Measurements from ENCODE around the gene HELZ. TPM values are rescaled to one million over a fixed set of nuclear protein-coding genes. Genes with fewer than 3 reads are reported as not detected.

Gene HELZ
- total and polyA plus RNA-seq, 9 donors: 8.4 to 72.8 (median 55.5) TPM

DNA sequence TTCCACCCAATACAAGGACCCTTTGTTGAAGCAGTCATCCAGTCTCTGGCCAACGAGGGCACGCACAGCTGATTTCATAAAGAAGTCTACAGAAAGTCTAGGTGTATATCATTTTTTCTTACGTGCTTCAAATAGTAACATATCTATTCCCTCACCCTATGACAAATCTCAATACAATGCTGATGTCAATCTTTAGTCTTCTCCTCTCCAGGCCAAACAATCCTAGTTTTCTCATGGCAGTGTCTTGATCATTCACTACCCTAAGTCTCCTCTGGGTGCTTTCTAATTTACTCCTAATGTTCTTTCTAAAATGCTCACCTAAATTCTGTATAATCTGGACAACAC is 108.0 kb downstream of the HELZ start:
- Histone ChIP-seq H3K9me3 (no peaks in the 10 kb centered on the region), H3K36me3 (no peaks in the 10 kb centered on the region), H3K27me3 (no peaks in the 10 kb centered on the region), H3K27ac (no peak overlapping the region), H3K4me1 (ENCODE audit: insufficient read depth) (no peaks in the 10 kb centered on the region), H3K4me3 (no peak overlapping the region)
- WGBS, 3 donors: 95 to 97% (median 97%) methylated on average over 3 of the region's 3 CpGs
- TF ChIP-seq POLR2A (IDR thresholded peaks at IDR 0.05) (no peak), EP300 (IDR thresholded peaks at IDR 0.05) (no peak)
- TF ChIP-seq, protein P1, sequence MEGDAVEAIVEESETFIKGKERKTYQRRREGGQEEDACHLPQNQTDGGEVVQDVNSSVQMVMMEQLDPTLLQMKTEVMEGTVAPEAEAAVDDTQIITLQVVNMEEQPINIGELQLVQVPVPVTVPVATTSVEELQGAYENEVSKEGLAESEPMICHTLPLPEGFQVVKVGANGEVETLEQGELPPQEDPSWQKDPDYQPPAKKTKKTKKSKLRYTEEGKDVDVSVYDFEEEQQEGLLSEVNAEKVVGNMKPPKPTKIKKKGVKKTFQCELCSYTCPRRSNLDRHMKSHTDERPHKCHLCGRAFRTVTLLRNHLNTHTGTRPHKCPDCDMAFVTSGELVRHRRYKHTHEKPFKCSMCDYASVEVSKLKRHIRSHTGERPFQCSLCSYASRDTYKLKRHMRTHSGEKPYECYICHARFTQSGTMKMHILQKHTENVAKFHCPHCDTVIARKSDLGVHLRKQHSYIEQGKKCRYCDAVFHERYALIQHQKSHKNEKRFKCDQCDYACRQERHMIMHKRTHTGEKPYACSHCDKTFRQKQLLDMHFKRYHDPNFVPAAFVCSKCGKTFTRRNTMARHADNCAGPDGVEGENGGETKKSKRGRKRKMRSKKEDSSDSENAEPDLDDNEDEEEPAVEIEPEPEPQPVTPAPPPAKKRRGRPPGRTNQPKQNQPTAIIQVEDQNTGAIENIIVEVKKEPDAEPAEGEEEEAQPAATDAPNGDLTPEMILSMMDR (IDR thresholded peaks at IDR 0.05): no peak
- intact Hi-C loops (cut with DNase I): no loop called here
- no peak for DNase-seq

DNA sequence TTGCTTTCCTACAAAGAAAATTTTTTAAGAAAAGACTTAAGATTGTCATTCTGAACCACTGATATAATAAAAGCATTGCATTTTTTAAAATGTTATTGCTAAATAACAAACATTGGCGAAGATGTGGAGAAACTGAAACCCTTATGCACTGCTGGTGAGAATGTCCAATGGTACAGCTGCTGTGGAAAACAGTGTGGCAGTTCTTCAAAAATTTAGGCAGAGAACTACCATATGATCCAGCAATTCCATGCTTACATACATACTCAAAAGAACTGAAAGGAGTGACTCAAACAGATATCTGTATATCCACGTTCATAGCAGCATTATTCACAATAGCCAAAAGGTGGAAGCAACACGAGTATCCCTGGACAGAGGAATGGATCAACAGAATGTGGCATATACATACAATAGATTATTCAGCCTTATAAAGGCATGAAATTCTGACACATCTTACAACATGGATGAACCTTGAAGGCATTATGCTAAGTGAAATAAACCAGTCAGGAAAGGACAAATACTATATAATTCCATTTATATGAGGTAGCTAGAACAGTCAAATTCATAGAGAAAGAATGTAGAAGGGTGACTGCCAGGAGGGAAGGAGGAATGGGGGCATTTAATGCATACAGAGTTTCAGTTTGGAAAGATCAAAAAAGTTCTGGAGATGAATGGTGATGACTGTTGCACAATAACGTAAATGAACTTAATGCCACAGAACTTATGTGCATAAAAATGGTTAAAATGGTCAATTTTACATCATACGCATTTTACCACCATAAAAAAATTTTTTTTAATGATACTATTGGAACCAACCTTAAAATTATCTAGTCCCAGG is 108.6 kb downstream of the HELZ start:
- no peak overlapping the region for H3K27ac ChIP-seq
- intact Hi-C loops (cut with DNase I): no loop called here
- no peak for DNase-seq
- no peak overlapping the region for H3K4me3 ChIP-seq
- no peaks in the 10 kb centered on the region for H3K9me3 ChIP-seq
- 64 to 75% (median 73%) methylated on average over 5 of the region's 5 CpGs for WGBS, 3 donors
- no peaks in the 10 kb centered on the region for H3K4me1 ChIP-seq (ENCODE audit: insufficient read depth)
- TF ChIP-seq EP300 (IDR thresholded peaks at IDR 0.05) (no peak), POLR2A (IDR thresholded peaks at IDR 0.05) (no peak)
- TF ChIP-seq, protein P1 (IDR thresholded peaks at IDR 0.05): no peak
- H3K27me3 ChIP-seq: no peaks in the 10 kb centered on the region
- H3K36me3 ChIP-seq: no peaks in the 10 kb centered on the region

DNA sequence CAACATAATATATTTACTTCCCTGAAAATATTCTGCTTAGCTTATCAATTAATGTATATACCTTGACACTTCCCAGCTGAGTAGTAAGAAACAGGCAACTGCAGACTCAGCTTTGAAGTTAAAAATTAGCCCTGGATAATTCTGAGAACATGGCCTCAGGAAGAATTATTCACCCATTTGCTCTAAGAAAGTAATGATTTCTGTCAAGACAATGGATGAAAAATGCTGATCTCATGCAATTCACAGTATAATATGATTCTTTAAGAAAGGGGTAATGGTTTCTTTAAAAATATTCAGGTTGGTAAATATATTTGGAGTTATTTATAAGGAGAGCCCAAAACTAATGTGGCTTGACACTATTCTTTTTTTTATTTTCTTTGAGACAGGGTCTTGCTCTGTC is 111.8 kb downstream of the HELZ start:
- TF ChIP-seq, protein P1 (IDR thresholded peaks at IDR 0.05): no peak
- TF ChIP-seq POLR2A (IDR thresholded peaks at IDR 0.05) (no peak), EP300 (IDR thresholded peaks at IDR 0.05) (no peak)
- Histone ChIP-seq H3K36me3 (no peaks in the 10 kb centered on the region), H3K9me3 (no peaks in the 10 kb centered on the region), H3K27ac (no peak overlapping the region), H3K4me3 (no peak overlapping the region), H3K4me1 (ENCODE audit: insufficient read depth) (no peaks in the 10 kb centered on the region), H3K27me3 (no peaks in the 10 kb centered on the region)
- no peak for DNase-seq
- intact Hi-C loops (cut with DNase I): no loop called here

DNA sequence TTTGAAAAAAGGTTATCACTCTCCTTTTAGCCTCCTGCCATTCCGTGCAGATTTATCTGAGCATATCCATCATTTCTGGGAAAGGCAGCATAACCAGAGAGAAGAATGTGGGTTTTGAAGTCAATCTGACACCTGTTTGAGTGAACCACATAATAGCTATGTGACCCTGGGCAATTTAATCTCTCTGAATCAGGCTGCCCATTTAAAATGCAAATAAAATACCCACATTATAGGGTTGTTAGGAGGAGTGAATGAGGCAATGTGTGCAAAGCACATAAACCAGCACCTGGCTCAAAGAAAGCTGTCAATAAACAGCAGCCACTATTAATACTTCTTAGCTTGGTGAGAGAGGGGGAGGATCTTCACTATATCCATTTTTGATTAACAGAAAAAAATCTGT is 112.6 kb downstream of the HELZ start:
- H3K9me3 ChIP-seq: no peaks in the 10 kb centered on the region
- no peaks in the 10 kb centered on the region for H3K36me3 ChIP-seq
- intact Hi-C loops (cut with DNase I): no loop called here
- H3K4me1 ChIP-seq (ENCODE audit: insufficient read depth): no peaks in the 10 kb centered on the region
- H3K4me3 ChIP-seq: no peak overlapping the region
- WGBS, 3 donors: 65 to 67% (median 67%) methylated on average over 1 of the region's 1 CpG
- no peaks in the 10 kb centered on the region for H3K27me3 ChIP-seq
- DNase-seq: no peak
- no peak overlapping the region for H3K27ac ChIP-seq
- TF ChIP-seq EP300 (IDR thresholded peaks at IDR 0.05) (no peak), POLR2A (IDR thresholded peaks at IDR 0.05) (no peak)
- TF ChIP-seq, protein P1 (IDR thresholded peaks at IDR 0.05): no peak

Measured in ovary (tissue), 9 donors.